Tibial nerve (tissue), 4 donors: ENCODE data around the gene HNRNPUL1. TPM values are rescaled to one million over a fixed set of nuclear protein-coding genes. Genes with fewer than 3 reads are reported as not detected.

ENCODE experiments used
- DNase-seq, 2 donors: peaks; one replicate each; pipeline ENCODE4 v3.0.0-alpha.2; 2019; ENCODE audit warnings: low spot score in 2 of 2
- H3K27ac ChIP-seq, 4 donors: fragments of 200-600 bp; sonication (generic) in 3 of 4; one replicate each; pipeline ENCODE4 v1.5.1; 2017 to 2019; ENCODE audit warnings: mild to moderate bottlenecking in 1 of 4
- H3K27me3 ChIP-seq, 2 donors: fragments of 200-600 bp; sonication (generic) in 1 of 2; one replicate each; pipeline versions ENCODE4 v1.5.1 to v1.6.0; 2017 to 2019
- H3K36me3 ChIP-seq, 3 donors: fragments of 200-600 bp; sonication (generic); one replicate each; pipeline ENCODE4 v1.5.1; 2018 to 2019
- H3K4me1 ChIP-seq, 4 donors: fragments of 200-600 bp; sonication (generic) in 3 of 4; one replicate each; pipeline ENCODE4 v1.5.1; 2017 to 2019
- H3K4me3 ChIP-seq, 4 donors: fragments of 200-600 bp; sonication (generic) in 3 of 4; one replicate each; pipeline ENCODE4 v1.5.1; 2017 to 2019; ENCODE audit warnings: mild to moderate bottlenecking in 1 of 4, moderate library complexity in 1 of 4
- H3K9me3 ChIP-seq, 4 donors: fragments of 200-600 bp; sonication (generic) in 3 of 4; one replicate each; pipeline ENCODE4 v1.5.1; 2017 to 2019
- EP300 ChIP-seq, 2 donors: sonication (generic); formaldehyde crosslinking; IDR thresholded peaks; one replicate each; pipeline ENCODE4 v1.6.1; 2017; ENCODE audit warnings: antibody characterized with exemption in 2 of 2, mild to moderate bottlenecking in 1 of 2
- POLR2A ChIP-seq, 2 donors: fragments of 450-650 bp; IDR thresholded peaks; one replicate each; pipeline ENCODE4 v1.6.1; 2017; ENCODE audit warnings: antibody characterized with exemption in 2 of 2, mild to moderate bottlenecking in 2 of 2, moderate library complexity in 2 of 2
- WGBS, 2 donors: methylation state at CpG; one replicate each; pipeline ENCODE4 v1.1.5; 2018; 5-methylcytosine and 5-hydroxymethylcytosine counted together
- total RNA-seq, 4 donors: library from RNA; depleted of rRNA; stranded (reverse); fragments of >200 nt; gene quantifications; one replicate each; pipeline ENCODE4 v1.1.0, GENCODE V29; 2016
- TF ChIP-seq, protein P1 (sequence below), 5 experiments: fragments of 200-600 bp in 3 of 5; fragments of 450-650 bp in 2 of 5; sonication (generic) in 3 of 5; IDR thresholded peaks; one replicate each; pipeline ENCODE4 v1.5.1; 2016 to 2019; ENCODE audit warnings: antibody characterized with exemption in 5 of 5, mild to moderate bottlenecking in 3 of 5, moderate library complexity in 2 of 5

The HNRNPUL1 gene
- total RNA-seq, 4 donors from 2014 or later = 136 to 163 (median 146) TPM

DNA sequence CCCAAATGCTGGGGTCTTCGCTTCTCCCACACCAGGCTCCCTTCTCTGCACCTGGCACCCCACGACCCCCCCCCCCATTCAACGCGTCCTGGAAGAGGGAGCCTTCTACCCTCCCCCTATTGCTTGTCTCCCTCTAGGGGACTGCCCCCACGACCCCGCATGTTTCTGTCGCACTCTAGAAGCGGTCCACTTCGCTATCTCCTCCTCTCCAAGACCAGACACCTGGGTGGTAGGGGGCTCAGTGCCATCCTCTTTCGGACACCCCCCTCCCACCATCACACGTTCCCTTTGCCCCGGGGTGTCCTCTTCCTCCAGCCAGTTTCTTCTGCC lies 88.1 kb downstream of the HNRNPUL1 start:
- DNase-seq = no peak
- Histone ChIP-seq H3K9me3 (no peaks in the 10 kb centered on the region), H3K4me1 (peaks cover 0 to 52% (median 3%) of the 10 kb centered on the region in 4 donors), H3K27ac (peak overlapping the region; percentile 25 to 94 (median 80)), H3K36me3 (peaks cover 0 to 10% (median 0%) of the 10 kb centered on the region in 3 donors), H3K4me3 (peak overlapping the region; percentile 60 to 88 (median 76)), H3K27me3 (no peaks in the 10 kb centered on the region)
- TF ChIP-seq POLR2A (IDR thresholded peaks at IDR 0.05) (no peak), EP300 (IDR thresholded peaks at IDR 0.05) (no peak)
- TF ChIP-seq, protein P1, sequence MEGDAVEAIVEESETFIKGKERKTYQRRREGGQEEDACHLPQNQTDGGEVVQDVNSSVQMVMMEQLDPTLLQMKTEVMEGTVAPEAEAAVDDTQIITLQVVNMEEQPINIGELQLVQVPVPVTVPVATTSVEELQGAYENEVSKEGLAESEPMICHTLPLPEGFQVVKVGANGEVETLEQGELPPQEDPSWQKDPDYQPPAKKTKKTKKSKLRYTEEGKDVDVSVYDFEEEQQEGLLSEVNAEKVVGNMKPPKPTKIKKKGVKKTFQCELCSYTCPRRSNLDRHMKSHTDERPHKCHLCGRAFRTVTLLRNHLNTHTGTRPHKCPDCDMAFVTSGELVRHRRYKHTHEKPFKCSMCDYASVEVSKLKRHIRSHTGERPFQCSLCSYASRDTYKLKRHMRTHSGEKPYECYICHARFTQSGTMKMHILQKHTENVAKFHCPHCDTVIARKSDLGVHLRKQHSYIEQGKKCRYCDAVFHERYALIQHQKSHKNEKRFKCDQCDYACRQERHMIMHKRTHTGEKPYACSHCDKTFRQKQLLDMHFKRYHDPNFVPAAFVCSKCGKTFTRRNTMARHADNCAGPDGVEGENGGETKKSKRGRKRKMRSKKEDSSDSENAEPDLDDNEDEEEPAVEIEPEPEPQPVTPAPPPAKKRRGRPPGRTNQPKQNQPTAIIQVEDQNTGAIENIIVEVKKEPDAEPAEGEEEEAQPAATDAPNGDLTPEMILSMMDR (IDR thresholded peaks at IDR 0.05) = no peak
- WGBS, 2 donors = 1 to 3% methylated on average over 12 of the region's 12 CpGs

DNA sequence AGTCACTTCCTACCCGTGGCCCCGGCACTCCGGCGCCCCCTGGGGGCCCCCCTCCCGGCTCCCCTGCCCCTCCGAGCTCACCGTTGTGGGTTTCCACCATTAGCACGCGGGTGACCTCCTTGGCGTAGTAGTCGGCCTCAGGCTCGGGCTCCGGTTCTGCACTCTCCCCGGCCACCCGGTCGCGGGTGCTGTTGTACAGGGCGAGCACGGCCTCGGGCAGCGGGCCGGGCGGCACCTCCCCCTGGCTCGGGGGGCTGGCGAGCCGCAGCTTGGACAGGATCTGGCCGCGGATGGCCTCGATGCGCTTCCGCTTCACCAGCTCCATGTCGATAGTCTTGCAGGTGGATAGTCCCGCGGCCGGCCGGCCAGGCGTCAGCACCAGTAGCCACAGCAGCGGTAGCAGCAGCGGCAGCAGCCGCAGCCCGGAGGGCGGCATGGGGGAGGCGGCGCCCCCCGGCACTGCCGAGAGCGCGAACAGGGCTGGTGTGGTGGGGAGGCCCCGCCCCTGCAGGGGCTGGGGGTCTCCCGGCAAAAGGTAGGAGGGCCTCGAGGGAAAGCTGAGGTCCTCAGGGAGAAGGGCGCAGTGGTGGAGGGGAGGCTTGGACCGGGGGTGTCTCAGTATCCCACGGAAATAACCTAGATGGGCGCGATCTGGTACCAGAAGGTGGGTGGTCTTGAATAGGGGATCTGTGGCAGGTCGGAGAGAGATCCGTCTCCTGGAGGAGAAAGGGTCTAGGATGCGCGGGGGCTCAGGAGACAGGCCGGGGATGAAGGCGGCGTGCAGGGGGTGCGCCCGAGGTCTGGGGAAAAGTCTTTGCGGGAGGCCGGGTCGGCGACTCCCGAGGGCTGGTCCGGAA lies 88.7 kb downstream of the HNRNPUL1 start:
- Histone ChIP-seq H3K27ac (peak overlapping the region; percentile 64 to 94 (median 80)), H3K4me1 (peaks cover 0 to 52% (median 3%) of the 10 kb centered on the region in 4 donors), H3K9me3 (no peaks in the 10 kb centered on the region), H3K27me3 (no peaks in the 10 kb centered on the region), H3K4me3 (peak overlapping the region; percentile 60 to 88 (median 76)), H3K36me3 (peaks cover 0 to 5% (median 0%) of the 10 kb centered on the region in 3 donors)
- peak; percentile 44 to 49 for DNase-seq
- TF ChIP-seq, protein P1 (IDR thresholded peaks at IDR 0.05) = peak in 4 of 5 experiments; percentile 27 to 52 (median 40)
- TF ChIP-seq POLR2A (IDR thresholded peaks at IDR 0.05) = no peak
- WGBS, 2 donors = 1% methylated on average over 52 to 68 of the region's 71 CpGs

GRCh38 chr19:41353466-41354342 lies 89.5 kb downstream of the HNRNPUL1 start, which contains the start of gene TGFB1:
TGFB1 (minus strand) TSS chr19:41353922; CDS start chr19:41353044, 878 bp downstream.
- H3K36me3 ChIP-seq = no peaks in the 10 kb centered on the region
- H3K9me3 ChIP-seq = no peaks in the 10 kb centered on the region
- peak within 1 kb of the TSS; percentile 64 to 94 (median 80) for H3K27ac ChIP-seq
- peaks cover 0 to 52% (median 3%) of the 10 kb centered on the region in 4 donors for H3K4me1 ChIP-seq
- H3K4me3 ChIP-seq = peak within 1 kb of the TSS; percentile 60 to 88 (median 76)
- no peaks in the 10 kb centered on the region for H3K27me3 ChIP-seq
- peak; percentile 72 to 79 for DNase-seq
- WGBS, 2 donors = 1% methylated on average over 46 to 55 of the region's 78 CpGs
- TF ChIP-seq, protein P1 (IDR thresholded peaks at IDR 0.05) = peak; percentile 89 to 94 (median 93)
- peak in 1 of 2 donors; percentile 53 for TF ChIP-seq EP300 (IDR thresholded peaks at IDR 0.05)
- TF ChIP-seq POLR2A (IDR thresholded peaks at IDR 0.05) = peak in 1 of 2 donors; percentile 51

DNA sequence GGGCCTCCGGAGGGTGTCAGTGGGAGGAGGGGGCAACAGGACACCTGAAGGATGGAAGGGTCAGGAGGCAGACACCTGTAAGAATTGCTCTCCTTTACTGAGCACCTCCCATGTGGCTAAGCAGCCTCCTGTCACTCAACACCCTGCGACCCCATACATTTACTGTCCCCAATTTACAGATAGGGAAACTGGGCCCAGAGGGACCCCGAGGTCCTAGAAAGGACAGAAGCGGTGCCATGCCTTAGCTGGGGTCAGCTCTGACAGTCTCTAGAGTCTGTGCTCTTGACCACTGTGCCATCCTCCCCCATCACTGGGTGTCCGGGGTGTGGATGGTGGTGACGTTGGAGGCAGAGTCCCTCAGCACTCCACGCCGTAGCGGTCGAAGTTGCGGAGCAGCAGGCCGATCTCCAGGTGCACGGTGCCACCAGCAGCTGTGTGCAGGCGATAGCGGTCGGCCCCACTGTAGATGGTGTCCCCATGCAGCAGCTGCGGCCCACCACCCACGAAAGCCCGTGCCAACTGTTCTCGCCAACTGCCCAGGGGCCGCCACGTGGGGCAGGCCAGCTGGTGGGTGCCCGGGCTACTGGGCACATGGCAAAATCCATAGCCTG lies 90.3 kb downstream of the HNRNPUL1 start:
- TF ChIP-seq, protein P1 (IDR thresholded peaks at IDR 0.05) = peak in 3 of 5 experiments; percentile 24 to 50 (median 35)
- TF ChIP-seq EP300 (IDR thresholded peaks at IDR 0.05) = no peak
- Histone ChIP-seq H3K27ac (peak overlapping the region; percentile 64 to 94 (median 80)), H3K36me3 (no peaks in the 10 kb centered on the region), H3K4me3 (peak overlapping the region; percentile 60 to 88 (median 76)), H3K27me3 (no peaks in the 10 kb centered on the region), H3K9me3 (no peaks in the 10 kb centered on the region), H3K4me1 (peaks cover 0 to 51% (median 3%) of the 10 kb centered on the region in 4 donors)
- WGBS, 2 donors = 85% methylated on average over 17 to 23 of the region's 23 CpGs
- DNase-seq = no peak
